ENCODE measurements around the gene CD300LD. TPM values are rescaled to one million over a fixed set of nuclear protein-coding genes. Genes with fewer than 3 reads are reported as not detected.

The CD300LD gene
- total and polyA plus RNA-seq, 2 donors (not counting 1 experiment from before 2014, with no cell fraction given): not detected

- no peaks in the 10 kb centered on the region for H3K9me3 ChIP-seq (ENCODE audit: control insufficient read depth, insufficient read depth, low read depth, low read length)
- H4K20me1 ChIP-seq (ENCODE audit: control insufficient read depth, extremely low read depth, insufficient read depth, low read length): no peaks in the 10 kb centered on the region
- no peak overlapping the region for H3K4me2 ChIP-seq (ENCODE audit: extremely low read depth, insufficient read depth, low read length)
- H3K36me3 ChIP-seq (ENCODE audit: control insufficient read depth, insufficient read depth, low read length): no peaks in the 10 kb centered on the region
- TF ChIP-seq, protein P1, sequence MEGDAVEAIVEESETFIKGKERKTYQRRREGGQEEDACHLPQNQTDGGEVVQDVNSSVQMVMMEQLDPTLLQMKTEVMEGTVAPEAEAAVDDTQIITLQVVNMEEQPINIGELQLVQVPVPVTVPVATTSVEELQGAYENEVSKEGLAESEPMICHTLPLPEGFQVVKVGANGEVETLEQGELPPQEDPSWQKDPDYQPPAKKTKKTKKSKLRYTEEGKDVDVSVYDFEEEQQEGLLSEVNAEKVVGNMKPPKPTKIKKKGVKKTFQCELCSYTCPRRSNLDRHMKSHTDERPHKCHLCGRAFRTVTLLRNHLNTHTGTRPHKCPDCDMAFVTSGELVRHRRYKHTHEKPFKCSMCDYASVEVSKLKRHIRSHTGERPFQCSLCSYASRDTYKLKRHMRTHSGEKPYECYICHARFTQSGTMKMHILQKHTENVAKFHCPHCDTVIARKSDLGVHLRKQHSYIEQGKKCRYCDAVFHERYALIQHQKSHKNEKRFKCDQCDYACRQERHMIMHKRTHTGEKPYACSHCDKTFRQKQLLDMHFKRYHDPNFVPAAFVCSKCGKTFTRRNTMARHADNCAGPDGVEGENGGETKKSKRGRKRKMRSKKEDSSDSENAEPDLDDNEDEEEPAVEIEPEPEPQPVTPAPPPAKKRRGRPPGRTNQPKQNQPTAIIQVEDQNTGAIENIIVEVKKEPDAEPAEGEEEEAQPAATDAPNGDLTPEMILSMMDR (conservative IDR thresholded peaks at IDR 0.05 in 1 of 2, IDR thresholded peaks at IDR 0.05 in 1 of 2; ENCODE audit: low read depth in 1 of 2, low read length in 2 of 2): no peak
- H3K9ac ChIP-seq (ENCODE audit: insufficient read depth, low read length): no peak overlapping the region
- no peaks in the 10 kb centered on the region for H3K27me3 ChIP-seq (ENCODE audit: control insufficient read depth, insufficient read depth, low read length)
- H3K27ac ChIP-seq (ENCODE audit: insufficient read depth, low read length): no peak overlapping the region
- H3K4me1 ChIP-seq (ENCODE audit: control insufficient read depth, extremely low read depth, insufficient read depth, low read length): no peaks in the 10 kb centered on the region
- H3K79me2 ChIP-seq (ENCODE audit: control insufficient read depth, insufficient read depth, low read length): no peaks in the 10 kb centered on the region
- no peak overlapping the region for H3K4me3 ChIP-seq (replicated peaks in 1 of 4; ENCODE audit: control extremely low read depth in 1 of 4, insufficient read depth in 1 of 4, low read depth in 3 of 4, low read length in 4 of 4)
- H2AFZ ChIP-seq (ENCODE audit: low read length): no peak overlapping the region
- no peak for DNase-seq (ENCODE audit: low read depth in 2 of 2)
Measured at GRCh38 chr17:74542727-74543383, 49.2 kb downstream of the CD300LD start.

DNA sequence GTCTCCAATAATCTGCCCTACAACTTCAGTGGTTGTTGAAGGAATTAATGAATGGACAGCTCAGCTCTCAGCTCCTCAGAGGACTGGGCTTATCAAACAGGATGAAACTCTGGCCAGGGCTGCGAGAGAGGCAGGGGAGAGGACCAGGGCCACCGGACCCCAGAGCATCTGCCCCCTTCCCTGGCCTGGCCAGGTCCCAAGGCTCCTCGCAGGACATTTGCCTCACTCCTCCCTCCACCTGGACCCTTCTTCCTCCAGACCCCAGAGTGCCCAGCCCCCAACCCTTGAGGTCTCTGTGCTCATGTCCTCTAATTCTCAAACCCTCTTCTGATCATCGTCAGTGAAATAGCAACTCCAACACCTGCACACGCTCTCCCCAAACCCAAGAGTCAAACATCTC, 49.9 kb downstream of the CD300LD start:
- DNase-seq (ENCODE audit: low read depth in 2 of 2): no peak
- no peaks in the 10 kb centered on the region for H3K79me2 ChIP-seq (ENCODE audit: control insufficient read depth, insufficient read depth, low read length)
- H3K27me3 ChIP-seq (ENCODE audit: control insufficient read depth, insufficient read depth, low read length): no peaks in the 10 kb centered on the region
- H4K20me1 ChIP-seq (ENCODE audit: control insufficient read depth, extremely low read depth, insufficient read depth, low read length): no peaks in the 10 kb centered on the region
- H3K4me3 ChIP-seq (replicated peaks in 1 of 4; ENCODE audit: control extremely low read depth in 1 of 4, insufficient read depth in 1 of 4, low read depth in 3 of 4, low read length in 4 of 4): no peak overlapping the region
- no peak overlapping the region for H2AFZ ChIP-seq (ENCODE audit: low read length)
- no peaks in the 10 kb centered on the region for H3K36me3 ChIP-seq (ENCODE audit: control insufficient read depth, insufficient read depth, low read length)
- H3K4me2 ChIP-seq (ENCODE audit: extremely low read depth, insufficient read depth, low read length): no peak overlapping the region
- H3K4me1 ChIP-seq (ENCODE audit: control insufficient read depth, extremely low read depth, insufficient read depth, low read length): no peaks in the 10 kb centered on the region
- no peak overlapping the region for H3K9ac ChIP-seq (ENCODE audit: insufficient read depth, low read length)
- no peak overlapping the region for H3K27ac ChIP-seq (ENCODE audit: insufficient read depth, low read length)
- H3K9me3 ChIP-seq (ENCODE audit: control insufficient read depth, insufficient read depth, low read depth, low read length): no peaks in the 10 kb centered on the region
- no peak for TF ChIP-seq EZH2 (IDR thresholded peaks at IDR 0.05; ENCODE audit: low read length, missing control alignments)
- TF ChIP-seq, protein P1 (conservative IDR thresholded peaks at IDR 0.05 in 1 of 2, IDR thresholded peaks at IDR 0.05 in 1 of 2; ENCODE audit: low read depth in 1 of 2, low read length in 2 of 2): no peak

DNA sequence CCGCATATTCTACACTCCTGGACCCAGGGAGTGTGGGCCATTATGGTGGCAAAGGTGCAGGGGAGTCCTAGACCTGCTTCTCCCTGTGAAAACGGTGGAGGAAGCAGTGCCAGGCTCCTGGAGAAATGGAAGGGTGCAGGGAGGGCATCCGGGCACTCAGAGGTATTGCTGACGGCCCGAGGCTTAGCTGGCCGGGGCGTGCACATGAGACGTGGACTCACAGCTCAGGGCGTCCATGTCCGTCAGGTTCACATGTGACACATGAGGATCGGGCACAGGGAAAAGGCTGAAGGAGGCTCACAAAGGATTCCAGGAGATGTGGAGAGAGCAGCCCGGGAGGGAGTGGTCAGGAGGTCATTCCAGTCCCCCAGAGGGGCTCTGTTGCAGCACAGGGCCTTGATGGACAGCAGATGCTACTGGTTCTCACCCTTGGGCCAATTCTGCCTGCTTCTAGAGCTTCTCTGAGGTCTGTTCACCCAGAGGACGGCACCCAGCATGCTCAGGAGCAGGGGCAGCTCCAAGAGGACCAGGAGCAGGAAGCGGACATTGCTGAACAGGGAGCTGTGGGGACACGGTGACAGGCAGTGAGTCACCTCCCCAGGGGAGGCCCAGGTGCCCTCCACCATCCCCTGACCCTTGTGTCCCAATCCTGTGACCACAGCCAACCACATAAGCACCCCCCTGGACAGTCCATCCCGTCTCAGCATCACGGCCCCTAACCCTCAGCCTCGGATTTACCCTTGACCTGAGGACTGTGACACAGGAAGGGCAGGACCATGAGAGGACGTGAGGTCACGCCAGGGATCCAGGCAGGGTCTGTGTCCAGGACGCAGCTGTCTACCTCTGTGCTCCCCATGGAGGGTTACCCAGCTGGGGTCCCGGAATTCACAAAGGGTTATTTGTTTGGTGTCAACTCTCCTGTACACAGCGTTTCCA, 50.6 kb downstream of the CD300LD start:
- Histone ChIP-seq H3K4me3 (replicated peaks in 1 of 4; ENCODE audit: control extremely low read depth in 1 of 4, insufficient read depth in 1 of 4, low read depth in 3 of 4, low read length in 4 of 4) (no peak overlapping the region), H3K9ac (ENCODE audit: insufficient read depth, low read length) (no peak overlapping the region), H3K79me2 (ENCODE audit: control insufficient read depth, insufficient read depth, low read length) (no peaks in the 10 kb centered on the region), H4K20me1 (ENCODE audit: control insufficient read depth, extremely low read depth, insufficient read depth, low read length) (no peaks in the 10 kb centered on the region), H3K36me3 (ENCODE audit: control insufficient read depth, insufficient read depth, low read length) (no peaks in the 10 kb centered on the region), H2AFZ (ENCODE audit: low read length) (no peak overlapping the region), H3K4me2 (ENCODE audit: extremely low read depth, insufficient read depth, low read length) (no peak overlapping the region), H3K4me1 (ENCODE audit: control insufficient read depth, extremely low read depth, insufficient read depth, low read length) (no peaks in the 10 kb centered on the region), H3K27ac (ENCODE audit: insufficient read depth, low read length) (no peak overlapping the region), H3K27me3 (ENCODE audit: control insufficient read depth, insufficient read depth, low read length) (no peaks in the 10 kb centered on the region), H3K9me3 (ENCODE audit: control insufficient read depth, insufficient read depth, low read depth, low read length) (no peaks in the 10 kb centered on the region)
- no peak for TF ChIP-seq EZH2 (IDR thresholded peaks at IDR 0.05; ENCODE audit: low read length, missing control alignments)
- TF ChIP-seq, protein P1 (conservative IDR thresholded peaks at IDR 0.05 in 1 of 2, IDR thresholded peaks at IDR 0.05 in 1 of 2; ENCODE audit: low read depth in 1 of 2, low read length in 2 of 2): no peak
- DNase-seq (ENCODE audit: low read depth in 2 of 2): no peak
